AML-193 (cell line): ENCODE measurements around the gene MCRS1.

Source experiments
- DNase-seq, 2 experiments: peaks; one replicate each; lab custom pipeline; 2025; lab: John Stamatoyannopoulos, UW

Gene MCRS1

GRCh38 chr12:49582850-49583249, 14.9 kb upstream of the MCRS1 start:
- no peak for DNase-seq

- no peak for DNase-seq
Measured at GRCh38 chr12:49582201-49582600, 14.3 kb upstream of the MCRS1 start.

- DNase-seq, result peak; percentile 19 to 30
Measured at GRCh38 chr12:49580572-49581535, 12.9 kb upstream of the MCRS1 start.

DNA sequence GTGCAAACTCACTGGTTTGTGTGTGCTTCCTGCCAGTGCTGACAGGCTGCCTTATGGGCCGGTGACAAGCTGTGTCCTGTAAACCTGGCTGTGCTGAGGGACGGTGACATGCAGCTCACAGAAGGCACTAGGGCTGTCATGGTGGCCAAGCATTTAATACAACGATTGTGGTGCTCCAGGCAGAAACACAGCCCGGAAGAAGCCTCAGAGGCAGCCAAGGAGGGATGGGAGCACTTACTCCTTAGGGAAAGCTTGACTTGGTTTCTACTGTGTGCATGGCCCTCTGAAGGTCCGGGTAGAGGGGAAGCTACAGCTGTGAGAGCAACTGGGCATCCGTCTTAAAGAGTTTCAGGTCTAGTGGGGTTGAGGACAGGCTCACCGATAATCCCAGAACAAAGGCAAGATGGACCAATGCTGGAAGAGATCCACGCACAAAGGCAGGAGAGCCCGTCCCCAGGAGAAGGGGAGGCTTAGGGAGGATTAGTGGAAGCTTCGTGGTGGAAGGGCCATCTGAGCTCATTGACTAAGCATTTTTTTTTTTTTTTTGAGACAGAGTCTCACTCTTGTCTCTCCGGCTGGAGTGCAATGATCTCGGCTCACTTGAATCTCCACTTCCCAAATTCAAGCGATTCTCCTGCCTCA, 10.7 kb upstream of the MCRS1 start:
- DNase-seq, result no peak

DNA sequence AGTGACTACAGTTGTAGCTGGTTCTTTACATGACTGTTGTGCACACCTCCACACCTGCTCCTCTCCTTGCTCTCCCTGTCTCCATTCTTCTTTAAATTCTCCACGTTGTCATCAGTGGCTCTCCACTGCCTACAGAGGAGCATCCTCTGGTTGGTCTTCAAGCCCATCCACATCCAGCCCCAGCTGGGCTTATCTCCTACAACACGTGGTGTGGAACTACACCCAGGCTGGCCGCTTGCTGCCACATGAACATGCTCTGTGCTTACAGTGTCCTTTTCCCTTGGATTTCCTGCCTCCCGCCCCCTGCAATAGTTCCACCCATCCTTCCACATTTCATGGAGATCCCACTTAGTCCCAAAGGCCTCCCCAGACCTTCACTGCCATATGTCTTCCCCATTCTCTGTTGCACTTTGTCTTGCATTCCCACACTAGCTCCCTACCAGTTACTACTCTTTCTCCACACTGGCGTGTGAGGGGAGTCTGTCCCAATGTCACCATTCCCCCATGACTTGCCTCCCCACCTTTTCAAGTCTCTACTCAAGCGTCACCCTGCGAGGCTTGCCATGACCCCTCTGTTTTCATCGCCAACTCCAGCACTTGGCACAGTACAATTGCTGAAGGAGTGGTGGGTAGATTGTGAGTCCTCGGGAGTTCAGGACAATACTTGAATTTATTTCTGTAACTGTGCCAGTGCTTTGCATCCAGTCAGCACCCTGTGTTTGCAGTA, 9.8 kb upstream of the MCRS1 start:
- no peak for DNase-seq

- DNase-seq, result peak; percentile 37
Measured at GRCh38 chr12:49568442-49569162, 660 bp upstream of the MCRS1 start.

GRCh38 chr12:49567302-49567610, 686 bp downstream of the MCRS1 start:
- no peak for DNase-seq

DNA sequence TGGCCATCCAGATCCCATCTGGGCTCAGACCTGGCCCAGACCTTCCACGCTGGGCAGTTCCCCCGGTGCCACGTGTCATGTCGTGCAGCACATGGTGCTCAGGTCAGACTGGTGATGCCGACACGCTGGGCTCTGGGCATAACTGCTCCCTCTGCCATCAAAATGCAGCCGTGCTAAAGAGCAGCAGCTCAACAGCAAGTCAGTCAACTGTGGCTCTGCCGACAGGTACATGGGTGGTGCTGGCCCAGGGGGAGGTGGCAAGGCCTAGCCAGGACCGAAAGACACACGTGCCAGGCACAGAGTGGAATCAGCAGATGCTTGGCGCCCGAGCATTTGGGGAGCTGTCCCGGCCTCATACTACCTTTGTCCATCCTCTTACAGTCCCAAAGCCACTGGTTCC, 1.6 kb downstream of the MCRS1 start:
- no peak for DNase-seq

DNA sequence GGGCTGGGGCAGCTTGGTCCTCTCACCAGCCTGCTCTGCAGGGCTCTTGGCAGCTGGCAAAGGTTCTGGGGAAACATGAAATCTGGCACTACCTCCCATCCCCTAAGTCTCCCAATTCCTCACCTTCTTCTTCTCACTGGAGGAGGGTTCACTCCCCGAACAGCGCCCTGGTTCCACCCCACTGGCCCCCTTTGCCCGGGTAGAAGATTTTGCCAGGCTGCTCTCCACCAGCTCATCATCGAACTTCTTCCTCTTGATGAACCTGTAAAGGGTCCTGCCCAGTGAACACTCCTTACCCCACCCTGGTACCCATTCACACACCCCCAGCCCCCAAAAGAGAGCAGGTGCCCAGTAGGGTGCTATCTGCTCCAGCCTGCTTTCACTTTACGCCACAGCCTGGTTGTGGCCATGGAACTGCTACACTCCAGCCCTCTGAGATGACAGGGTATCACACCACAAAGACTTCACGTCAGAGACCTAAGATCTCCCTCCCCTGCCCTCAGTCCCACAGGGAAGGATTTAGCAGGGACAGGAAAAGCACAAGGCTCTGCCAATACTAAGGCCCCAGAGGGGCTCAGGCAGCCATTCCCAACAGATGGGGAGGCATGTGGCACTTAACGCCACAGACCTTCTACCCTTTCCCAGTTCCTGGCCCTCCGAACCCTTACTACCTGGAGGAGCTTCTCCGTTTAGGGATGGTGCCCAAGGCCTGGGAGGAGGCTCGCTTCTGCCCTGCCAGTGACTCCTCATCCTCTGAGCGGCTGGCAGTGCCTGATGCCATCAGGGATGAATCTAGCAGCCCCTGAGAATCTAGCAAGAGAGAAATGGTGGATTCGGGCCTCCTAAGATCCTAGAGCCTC, 2.3 kb downstream of the MCRS1 start:
- DNase-seq, result no peak

- DNase-seq, result no peak
Measured at GRCh38 chr12:49564686-49565405, 3.1 kb downstream of the MCRS1 start.

- DNase-seq, result no peak
Measured at GRCh38 chr12:49563951-49564685, 3.8 kb downstream of the MCRS1 start.

GRCh38 chr12:49562831-49563230, 5.1 kb downstream of the MCRS1 start:
- no peak for DNase-seq

- no peak for DNase-seq
Measured at GRCh38 chr12:49562233-49562632, 5.7 kb downstream of the MCRS1 start.

DNA sequence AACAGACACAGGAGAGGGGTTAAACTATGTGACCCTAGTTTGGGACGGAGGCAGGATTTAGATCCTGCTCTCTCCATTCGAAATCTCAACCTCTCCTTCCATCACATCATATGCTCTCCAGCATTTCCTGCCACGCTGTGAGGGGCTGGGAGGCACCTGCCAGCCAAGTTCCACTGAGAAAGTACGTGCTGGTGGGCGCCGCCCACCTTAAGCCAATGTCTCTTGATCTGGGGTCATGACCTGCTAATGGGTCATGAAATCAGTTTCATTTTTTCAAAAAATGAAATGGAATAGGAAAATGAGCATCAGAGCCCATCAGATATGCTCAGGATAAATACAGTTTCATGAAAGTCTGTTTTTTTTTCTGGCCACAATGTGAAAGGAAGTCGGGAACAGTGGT, 7.2 kb downstream of the MCRS1 start:
- no peak for DNase-seq

DNA sequence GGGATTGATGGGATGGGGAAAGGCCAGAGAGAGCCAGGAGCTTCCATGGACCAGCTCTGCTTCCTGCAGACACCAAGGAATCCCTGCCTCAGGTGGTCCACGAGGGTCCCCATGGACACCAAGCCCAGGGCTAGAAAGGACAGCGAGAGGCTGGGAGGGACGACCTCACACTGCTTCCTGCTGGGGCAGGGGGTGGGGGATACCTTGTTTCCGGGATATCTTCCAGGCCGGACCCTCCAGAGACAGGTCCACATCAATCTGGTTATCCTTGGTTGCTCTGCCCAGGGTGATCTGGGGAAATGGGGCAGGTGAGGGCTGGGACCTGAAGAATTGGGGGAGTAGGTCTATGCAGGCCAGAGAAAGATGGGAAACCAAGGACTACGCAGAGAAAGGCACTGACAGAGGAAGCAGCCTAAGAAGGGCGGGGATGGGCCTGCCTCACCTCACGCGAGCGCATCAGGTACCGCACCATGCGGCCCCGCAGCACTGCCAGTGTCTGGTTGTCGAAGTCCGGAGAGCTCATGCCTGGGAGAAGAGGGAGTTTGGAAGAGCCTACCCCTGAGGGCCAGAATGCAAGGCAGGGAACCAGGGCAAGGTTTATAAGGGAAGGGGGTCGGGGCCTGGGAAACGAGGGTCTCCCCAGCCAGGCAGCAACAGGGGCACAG, 8.8 kb downstream of the MCRS1 start:
- no peak for DNase-seq

DNA sequence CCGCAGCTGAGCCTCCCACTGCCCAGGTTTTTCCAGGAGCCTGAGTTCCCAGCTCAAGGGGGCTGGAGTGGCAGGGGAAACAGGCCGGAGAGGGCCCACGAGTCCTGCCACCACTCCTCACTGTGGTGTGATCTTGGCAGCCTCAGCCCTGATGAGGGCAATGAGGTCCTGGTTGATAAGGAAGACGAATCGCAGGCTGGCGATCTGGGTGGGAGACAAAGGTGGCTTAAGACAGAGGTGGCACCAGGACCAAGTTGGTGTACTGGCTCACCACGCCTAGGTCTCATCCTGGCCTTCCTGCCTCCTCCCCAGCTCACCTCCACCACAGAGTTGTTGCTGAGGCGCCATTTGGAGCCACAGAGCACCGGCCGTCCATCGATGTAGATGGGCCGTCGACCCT, 9.4 kb downstream of the MCRS1 start:
- DNase-seq, result no peak

DNA sequence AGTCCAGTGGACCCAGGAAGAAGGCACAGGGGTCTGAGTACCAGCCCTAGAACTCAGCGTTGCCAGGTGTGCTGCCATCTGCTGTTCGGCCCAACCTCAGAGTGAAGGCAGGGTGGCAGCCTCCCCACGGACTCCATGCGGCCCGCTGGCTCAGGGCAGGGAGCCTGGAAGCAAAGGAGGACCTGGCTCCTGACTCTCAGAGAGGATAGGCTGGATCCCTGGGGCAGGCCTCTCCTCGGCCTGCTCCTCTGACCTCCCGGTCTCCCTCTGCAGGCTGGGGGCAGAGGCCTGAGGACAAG, 10.1 kb downstream of the MCRS1 start:
- DNase-seq, result no peak

DNA sequence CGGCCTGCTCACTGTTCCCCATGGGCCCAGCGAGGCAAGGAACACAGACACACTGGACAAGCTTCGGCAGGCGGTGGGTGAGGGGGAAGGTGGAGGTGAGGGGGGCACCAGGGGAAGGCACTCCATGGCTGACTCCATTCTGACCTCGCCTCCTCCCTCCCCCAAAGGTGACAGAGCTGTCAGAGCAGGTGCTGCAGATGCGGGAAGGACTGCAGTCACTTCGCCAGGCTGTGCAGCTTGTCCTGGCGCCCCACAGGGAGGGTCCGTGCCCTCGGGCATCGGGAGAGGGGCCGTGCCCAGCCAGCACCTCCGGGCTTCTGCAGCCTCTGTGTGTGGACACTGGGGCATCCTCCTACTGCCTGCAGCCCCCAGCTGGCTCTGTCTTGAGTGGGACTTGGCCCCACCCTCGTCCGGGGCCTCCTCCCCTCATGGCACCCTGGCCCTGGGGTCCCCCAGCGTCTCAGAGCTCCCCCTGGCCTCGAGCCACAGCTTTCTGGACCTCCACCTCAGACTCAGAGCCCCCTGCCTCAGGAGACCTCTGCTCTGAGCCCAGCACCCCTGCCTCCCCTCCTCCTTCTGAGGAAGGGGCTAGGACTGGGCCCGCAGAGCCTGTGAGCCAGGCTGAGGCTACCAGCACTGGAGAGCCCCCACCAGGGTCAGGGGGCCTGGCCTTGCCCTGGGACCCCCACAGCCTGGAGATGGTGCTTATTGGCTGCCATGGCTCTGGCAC, 10.6 kb downstream of the MCRS1 start:
- DNase-seq, result no peak
